Suppressor macrophage (primary cell): Measurements from ENCODE around the gene NXN.
"Not testable (repeated sequence)": the region's sequence is repeated elsewhere in the genome, so short reads cannot be mapped to it uniquely, and the experiment has no call there.

ENCODE experiments used
- DNase-seq, 4 experiments: peaks; one replicate each; pipeline ENCODE4 v3.0.0-alpha.2; 2020 to 2022

The NXN gene

DNA sequence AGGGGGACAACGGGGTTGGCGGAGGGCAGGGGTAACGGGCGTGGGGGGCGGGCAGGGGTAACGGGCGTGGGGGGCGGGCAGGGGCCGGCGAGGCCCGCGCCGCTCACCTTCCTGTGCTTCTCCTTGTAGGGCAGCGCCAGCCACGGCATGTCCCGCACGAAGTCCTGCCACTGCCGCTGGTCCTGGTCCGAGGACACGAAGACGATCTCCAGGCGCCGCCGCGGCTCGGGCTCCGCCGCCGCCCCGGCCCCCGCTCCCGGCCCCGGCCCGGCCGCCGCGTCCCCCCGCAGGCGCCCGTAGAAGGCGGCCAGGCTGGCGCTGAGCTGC is 401 bp downstream of the NXN start:
- DNase-seq: no peak

DNA sequence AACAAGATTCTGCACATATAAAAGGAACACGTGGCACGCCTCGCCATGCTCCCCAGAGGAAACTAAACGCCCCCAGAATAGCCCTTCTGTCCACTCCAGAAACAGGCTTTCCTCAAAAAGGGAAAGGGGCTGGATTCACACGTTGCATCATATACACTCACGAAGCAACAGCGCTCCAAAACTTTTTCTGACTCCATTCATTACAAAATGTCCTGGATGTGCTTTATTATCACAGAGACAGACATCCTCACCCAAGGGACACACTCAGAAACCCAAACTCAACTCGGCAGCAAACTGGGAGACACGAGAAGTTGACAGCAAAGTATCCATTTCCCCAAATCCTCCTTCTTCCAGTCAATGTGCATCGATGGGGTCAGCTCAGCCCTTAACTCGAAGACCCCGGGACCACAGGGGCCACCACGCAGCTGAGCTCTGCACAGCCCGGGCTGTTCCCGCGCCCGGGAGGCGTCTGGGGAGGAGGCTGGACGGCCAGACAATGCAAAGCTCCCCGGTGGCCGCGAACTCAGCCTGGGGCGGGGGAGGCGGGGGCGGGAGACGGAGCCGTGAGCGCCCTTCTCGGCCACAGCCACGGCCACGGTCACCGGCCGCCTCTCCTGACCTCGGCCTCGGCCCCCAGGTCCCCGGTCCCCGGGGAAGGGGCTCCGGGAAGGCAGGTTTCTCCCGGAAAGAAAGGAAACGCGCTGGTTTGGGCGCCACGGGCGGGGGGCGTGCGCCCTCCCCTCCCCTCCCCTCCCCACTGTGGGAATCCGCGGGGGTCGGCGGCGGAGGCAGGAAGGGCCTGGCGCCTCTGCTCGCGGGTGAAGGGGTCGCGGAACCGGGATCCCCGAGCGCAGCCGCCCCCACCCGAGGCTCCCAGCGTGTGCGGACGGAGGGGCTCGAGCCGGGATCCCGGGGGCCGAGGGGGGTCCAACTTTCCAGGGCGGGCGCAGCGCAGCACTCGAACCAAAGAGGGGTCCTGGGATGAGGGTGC is 1.2 kb downstream of the NXN start:
- DNase-seq: peak in 1 of 4 experiments; percentile 7

DNA sequence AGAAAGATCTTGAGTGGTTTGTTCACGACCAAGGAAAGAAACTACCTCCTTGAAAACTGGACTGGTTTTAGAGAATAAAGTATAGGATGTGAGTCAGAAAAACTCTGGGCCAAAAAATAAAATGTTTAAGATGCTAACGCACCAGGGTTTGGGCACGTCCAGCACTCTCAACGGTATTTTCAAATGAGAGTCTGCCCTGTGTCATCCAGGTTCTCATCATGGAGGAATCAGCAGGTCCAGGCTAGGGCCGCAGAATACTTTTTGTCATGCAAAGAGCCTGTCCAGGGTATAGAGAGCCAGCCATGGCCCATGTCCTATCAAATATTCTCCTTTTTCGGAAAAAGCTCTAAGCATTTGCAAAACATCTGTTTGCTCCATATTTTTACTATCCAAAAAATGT is 2.4 kb downstream of the NXN start:
- no peak for DNase-seq

DNA sequence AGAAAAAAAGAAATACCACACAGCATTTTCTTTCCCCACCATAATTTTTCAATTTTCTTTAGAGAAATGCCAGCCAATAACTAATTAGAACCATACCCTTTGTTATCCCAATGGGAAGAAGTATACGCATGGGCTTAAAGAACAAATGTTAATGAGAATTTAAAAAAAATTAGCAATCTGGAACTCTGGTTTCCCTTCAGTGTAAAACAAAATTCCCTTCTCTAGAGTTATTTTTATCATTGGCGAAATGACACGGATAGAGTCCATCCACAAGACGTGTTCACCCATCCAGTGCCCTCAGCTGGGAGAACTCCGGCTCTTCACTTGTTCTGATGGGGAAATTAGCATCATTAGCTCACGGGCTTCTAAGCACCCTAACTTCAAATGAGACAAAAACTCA is 3.3 kb downstream of the NXN start:
- DNase-seq: no peak

DNA sequence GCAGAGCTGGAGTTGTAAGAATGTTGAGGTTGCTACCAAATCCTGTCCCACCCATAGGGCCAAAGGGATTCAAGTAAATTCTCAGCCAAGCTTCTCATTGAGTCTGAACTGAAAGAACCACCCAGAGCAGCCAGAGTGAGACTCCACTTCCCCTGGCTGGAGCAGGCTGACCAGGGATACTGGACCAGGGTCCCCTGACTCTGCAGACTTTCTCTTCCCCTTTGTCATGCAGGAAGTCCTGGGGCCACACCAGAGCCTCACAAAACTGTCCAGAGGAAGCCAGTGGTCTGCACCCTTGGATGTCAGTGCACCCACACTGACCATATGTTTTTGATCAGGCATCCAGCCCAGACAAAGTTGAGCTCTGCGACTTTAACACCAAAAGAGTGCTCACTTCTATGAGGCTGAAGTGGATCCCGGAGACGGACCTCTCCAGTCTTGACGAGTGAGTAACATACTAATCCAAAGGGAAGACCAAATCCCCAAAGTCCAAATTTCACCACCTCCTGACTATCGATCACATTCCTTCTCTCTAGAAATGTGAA is 4.1 kb downstream of the NXN start:
- DNase-seq: peak; percentile 48 to 66 (median 59)

DNA sequence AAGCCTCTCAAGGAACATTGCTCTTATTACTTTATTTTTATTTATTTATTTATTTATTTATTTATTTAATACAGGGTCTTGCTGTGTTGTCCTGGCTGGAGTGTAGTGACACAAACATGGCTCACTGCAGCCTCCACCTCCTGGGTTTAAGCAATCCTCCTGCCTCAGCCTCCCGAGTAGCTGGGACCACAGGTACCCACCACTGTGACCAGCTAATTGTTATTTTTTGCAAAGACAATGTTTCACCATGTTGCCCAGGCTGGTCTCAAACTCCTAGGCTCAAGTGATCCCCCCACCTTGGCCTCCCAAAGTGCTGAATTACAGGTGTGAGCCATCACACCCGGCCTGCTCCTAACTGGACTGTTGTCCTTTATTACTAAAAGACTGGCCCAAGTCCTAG is 4.8 kb downstream of the NXN start:
- DNase-seq: not testable (repeated sequence)

DNA sequence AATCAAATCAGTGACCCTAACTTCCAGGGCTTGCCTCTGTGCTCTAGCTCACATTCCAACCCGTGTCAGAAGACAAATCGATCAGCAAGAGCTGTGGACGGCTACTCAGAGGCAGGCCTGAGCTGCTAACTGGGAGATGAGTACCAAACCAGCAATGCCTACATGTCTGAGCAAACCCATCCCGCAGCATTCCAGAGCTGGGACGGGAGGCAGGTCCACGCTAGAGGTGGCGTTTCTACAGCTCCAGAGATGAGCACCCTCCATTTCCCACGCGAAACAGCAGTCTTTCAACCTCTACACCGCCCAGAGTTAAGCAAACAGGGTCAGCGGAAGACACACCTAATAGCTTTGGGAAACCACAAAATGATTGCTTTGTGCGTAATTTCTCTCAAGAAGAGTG is 6.5 kb downstream of the NXN start:
- DNase-seq: no peak

DNA sequence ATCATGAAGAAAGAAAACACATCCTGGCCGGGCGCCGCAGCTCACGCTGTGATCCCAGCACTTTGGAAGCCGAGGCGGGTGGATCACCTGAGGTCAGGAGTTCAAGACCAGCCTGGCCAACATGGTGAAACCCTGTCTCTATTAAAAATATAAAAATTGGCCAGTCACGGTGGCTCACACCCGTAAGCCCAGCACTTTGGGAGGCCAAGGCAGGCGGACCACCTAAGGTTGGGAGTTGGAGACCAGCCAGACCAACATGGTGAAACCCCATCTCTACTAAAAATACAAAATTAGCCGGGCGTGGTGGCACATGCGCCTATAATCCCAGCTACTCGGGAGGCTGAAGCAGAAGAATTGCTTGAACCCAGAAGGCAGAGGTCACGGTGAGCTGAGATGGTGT is 7.7 kb downstream of the NXN start:
- not testable (repeated sequence) for DNase-seq

DNA sequence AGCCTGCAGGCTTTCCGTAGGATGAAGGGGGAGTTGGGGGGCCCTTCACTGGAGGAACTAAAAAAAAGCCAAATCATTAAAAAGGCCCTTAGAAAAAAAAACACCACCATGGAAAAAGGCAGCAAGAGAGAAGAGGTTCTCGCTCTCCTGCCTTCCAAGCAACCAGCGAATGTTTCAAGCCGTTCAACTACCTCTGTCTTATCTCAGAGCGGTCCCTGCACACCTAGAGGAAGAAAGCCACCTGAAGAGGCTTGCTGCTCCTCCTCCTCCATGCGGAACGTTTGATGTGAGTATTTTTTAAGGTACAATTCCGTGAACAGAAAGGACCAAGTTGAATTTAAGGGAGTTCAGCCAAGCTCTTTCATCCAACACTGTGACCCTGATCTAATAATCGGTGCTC is 9.2 kb downstream of the NXN start:
- DNase-seq: no peak

DNA sequence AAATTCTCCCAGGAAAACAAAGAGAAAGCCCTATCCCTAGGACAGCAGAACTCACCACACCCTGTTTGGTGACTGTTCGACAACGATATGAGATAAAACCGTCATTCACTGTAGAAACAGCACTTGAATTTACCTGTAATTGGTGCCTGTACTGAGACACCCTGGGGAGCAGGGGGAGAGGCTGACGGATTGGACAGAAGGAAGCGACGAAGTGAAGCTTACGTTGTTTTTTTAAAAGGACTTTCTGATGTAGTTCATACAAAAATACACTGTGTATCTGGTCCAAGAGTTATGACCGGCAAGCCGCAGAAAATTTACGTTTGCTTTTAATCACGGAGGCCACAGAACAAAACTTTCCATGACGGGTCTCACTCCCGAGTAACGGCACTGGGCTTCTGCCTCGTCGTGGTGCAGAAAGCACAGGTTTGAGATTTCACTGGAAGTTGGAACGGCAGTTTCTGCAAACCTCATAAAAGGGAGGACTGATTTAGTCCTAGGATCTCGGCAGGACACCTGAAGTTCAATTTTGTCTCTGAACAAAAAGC is 9.7 kb downstream of the NXN start:
- no peak for DNase-seq

DNA sequence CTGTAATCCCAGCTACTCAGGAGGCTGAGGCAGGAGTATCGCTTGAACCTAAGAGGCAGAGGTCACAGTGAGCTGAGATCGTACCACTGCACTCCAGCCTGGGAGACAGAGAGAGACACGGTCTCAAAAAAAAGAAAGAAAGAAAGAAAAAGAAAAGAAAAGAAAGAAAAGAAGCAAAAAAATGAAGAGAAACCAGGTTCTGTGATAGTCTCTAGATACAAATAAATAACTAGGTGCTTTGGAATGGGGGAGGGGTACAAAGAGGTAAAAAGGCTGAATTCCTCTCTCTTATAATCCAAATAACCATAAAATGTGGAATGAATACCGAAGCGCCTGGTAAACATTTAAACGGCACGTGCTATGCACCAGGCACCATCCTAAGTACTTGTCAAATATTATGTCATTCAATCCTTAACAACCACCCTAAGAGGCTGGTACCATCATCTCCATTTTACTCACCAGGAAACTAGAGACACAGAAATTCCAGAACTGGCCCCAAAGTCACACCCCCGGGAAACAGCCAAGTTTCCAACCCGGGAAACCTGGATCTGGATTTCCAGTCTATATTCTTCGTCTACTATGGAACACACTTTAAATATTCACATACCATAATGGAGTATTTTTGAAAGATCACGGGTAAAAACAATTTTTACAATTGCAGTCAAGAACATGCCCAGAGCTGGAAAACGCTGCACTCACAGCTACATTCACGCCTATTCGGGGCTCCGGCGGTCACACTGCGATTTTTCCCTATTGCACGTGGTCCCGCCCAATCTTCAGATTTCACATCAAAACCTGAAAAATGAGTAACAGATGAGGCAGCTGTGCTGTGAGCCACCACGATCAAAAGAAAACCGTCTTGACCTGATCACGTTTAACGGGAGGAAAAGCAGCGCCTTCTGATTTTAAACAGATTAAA is 10.5 kb downstream of the NXN start:
- DNase-seq: no peak

DNA sequence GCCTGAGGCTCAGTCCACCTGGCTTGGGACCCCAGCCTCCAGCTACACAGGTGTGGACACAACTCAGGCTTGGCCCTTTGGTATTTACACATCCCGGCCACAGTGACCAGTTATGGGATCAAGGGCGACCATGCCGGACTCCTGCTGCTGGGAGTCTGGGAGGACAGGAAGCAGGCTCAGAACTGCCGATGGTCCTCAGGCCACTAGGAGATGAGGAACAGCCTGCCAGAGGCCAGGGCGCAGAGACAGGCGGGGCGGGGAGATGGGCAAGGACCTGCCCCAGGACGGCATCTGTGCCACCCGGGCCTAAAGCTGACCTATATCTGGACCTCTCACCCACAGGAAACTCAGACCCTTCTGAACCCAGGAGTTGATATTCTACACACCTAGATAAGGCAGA is 12.5 kb downstream of the NXN start:
- no peak for DNase-seq

DNA sequence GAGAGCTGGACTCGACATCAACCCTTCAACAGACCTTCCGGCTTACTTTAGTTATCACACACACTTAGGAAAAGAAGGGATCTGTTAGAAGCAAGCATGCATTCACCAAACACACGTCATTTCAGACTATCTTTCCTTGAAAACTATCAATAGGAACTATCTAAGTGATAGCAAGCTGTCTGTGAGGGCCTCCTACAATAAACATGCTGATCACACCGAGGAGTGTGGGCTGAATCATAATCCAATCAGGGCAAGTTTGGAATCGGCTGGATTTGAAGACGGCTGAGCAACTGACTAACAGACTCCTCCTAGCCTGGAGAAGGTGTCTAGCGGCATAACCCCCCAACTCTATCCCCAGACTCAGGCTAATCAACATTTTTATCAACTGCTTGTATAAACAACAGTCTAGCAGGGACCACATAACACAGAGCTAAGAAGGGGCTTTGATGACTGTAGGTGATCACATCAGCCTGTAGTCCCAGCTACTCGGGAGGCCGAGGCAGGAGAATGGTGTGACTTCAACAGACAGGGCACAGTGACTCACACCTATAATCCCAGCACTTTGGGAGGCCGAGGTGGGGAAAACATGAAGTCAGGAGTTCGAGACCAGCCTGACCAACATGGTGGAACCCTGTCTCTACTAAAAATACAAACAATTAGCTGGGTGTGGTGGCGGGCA is 14.1 kb downstream of the NXN start:
- no peak for DNase-seq

DNA sequence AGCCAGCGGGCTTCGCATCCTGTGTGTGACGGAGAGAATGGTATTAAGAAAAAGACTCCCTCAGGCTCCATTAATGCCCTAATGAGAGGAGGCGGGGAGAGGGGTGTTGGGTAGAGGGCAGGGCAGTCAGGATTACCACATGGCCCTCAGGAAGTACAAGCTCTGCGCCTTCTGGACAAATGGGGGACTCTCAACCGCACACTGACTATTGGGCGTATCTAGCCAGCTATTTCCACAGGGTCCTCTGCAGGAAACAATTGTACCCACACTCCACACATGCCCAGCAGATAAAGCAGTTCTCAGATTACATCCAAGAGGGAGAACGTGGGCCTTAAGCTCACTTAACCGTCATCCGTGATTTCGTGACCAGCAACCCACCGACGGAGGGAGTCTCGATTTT is 14.7 kb downstream of the NXN start:
- no peak for DNase-seq

DNA sequence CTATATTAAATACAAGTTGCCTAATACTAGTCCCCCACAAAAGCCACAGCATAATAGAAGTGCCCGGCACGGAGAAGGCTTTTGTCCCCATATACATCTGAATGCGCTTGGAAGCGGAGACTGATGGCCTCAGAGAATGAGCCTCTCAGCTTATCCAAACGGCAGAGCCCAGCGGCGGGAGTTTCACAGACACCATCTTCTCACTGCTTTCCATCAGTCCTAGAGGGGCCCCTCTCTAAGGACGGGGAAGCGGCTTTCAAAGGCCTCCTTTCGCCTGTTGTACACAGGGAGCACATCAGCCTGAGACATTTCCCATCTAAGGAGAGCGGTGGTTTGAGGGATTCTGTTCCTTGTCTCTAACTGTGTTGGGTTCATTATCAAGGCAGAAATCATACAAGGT is 16.9 kb downstream of the NXN start:
- DNase-seq: no peak

DNA sequence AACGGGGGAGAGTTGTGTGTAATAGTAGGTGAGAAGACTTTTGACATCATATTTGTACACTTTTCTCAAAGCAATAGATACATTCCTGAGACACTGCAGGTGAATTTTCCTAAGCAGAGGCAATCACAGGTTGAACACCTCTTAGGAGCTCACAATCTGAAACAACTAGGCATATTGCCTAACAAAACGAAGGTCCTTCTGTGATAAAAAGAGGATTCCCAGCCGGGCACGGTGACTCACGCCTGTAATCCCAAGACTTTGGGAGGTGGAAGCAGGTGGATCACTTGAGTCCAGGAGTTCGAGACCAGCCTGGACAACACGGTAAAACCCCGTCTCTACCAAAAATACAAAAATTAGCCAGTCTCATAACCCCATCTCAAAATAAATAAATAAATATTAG is 17.4 kb downstream of the NXN start:
- no peak for DNase-seq

DNA sequence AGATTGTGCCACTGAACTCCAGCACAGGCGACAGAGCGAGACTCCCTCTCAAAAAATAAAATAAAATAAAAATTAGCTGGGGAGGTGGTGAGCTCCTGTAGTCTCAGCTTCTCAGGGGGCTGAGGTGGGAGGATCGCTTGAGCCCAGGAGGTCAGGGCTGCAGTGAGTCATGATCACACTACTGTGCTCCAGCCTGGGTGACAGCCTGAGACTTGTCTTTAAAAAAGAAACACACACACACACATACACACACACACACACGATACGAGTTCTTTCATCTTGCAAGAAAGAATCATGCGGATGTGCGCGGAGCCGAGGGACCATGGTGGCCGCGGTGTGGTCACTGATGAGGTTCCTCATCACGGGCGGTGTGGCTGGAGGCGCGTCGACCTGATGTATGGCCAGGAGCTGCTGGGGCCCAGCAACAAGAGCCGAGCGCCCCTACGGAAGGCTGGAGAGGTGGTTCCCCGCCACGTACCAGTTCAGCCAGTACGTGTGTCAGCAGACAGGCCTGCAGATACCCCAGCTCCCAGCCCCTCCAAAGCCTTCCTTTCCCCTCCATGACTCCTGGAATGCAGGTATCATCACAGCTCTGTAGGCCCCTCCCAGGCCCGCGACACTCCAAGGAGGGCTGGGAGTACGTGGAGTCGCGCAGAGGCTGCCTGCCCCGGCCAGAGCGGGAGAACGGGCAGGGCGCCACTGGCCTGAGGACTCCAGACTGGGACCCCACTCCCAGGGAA is 20.7 kb downstream of the NXN start:
- DNase-seq: no peak

DNA sequence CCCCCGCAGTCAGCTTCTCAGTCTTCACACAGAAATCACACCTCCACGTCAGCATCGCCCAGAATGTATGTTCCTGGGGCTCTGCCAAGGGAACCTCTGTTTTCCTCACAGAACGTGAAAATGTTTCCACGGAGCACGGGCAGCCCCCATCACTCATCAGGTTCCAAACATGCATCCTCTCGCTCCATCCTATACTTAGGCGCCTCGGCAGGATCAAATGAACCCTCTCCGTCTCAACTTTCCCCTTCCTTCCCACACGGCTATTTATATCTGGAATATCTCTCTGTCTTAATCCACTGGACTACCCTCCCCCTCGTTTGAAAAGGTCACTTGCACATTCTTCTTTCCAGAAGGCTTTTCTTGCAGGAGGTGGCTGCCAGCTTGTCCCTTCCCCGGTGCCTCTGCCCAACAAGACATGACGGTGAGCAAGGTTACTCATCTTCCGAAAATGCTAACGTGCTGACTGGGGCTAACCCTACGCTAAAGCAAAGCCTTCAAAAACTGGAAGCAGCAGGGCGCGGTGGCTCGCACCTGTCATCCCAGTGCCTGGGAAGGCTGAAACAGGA is 21.6 kb downstream of the NXN start:
- DNase-seq: no peak

DNA sequence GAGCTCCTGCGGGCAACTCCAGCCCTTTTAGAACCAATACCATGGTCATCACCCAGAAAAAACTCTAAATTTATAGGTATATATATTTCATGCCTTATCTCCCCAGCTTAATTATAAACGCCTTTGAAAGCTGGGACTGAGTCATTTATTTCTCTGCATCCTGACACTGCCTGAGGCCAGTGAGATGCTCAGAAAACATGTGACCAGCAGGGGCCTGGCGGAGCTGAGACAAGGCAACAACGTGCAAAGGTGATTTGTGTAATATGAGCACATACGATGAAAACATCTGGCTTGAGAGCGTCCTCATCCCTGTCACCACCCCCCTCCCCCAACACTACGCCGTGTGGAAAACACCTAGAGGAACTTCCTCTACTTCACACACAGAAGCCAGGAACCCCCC is 22.7 kb downstream of the NXN start:
- DNase-seq: no peak

DNA sequence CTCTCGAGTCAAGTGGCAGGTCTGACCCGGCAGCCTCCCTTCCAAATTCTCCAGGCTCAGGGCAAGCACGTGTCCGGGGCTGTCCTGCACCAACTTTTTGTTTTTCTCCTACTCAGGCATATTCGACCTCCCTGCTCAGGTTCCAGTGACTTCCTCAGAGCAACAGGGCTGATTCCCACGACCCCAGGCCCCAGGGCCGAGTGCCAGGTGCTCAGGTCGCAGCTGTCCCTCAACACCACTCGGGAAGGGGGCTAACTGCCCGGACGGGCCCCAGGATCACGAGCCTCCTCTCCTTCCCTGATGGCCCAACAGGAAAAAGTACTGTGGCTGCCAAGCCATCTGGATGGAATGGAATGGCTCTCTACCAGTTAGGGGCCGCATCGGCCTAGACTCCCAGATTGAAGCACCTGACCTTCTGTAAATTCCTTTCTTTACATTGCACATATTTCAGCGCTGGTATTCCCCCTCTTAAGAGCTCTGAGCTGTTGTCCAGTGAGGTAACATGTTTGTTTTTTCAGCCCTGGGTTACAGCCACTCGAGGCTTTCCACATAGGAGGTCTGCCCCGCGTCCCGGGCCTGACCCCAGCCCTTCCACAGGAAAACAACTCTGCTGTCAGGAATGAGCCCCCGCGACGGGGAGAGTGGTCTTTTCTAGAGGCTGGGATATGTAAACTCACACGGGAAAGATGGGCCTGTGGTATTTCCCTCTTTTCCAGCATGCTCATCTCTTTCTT is 25.0 kb downstream of the NXN start:
- no peak for DNase-seq

DNA sequence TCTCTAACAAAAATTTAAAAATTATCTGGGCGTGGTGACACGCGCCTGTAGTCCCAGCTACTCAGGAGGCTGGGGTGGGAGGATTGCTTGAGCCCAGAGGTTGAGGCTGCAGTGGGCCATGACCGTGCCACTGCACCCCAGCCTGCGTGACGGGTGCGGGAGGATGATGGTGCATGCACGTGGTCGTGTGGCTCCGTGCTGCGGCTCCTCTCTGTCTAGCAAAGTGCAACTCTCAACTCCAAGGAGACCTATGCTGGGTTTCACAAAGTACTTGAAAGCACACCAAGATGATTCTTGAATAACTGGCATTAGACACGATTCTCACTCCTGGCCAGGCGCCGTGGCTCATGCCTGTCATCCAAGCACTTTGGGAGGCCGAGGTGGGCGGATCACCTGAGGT is 25.8 kb downstream of the NXN start:
- DNase-seq: no peak
